Measurements from ENCODE around the gene UBE3C. TPM values are rescaled to one million over a fixed set of nuclear protein-coding genes. Genes with fewer than 3 reads are reported as not detected.
A peak's percentile ranks its signal among the peaks of the same experiment; 100 is the strongest.

The UBE3C gene
- total and polyA plus RNA-seq, 9 of the 15 experiments (the other 6 are each of a cell fraction or from before 2014, with no cell fraction given), result 9.6 to 91.7 (median 75.4) TPM

DNA sequence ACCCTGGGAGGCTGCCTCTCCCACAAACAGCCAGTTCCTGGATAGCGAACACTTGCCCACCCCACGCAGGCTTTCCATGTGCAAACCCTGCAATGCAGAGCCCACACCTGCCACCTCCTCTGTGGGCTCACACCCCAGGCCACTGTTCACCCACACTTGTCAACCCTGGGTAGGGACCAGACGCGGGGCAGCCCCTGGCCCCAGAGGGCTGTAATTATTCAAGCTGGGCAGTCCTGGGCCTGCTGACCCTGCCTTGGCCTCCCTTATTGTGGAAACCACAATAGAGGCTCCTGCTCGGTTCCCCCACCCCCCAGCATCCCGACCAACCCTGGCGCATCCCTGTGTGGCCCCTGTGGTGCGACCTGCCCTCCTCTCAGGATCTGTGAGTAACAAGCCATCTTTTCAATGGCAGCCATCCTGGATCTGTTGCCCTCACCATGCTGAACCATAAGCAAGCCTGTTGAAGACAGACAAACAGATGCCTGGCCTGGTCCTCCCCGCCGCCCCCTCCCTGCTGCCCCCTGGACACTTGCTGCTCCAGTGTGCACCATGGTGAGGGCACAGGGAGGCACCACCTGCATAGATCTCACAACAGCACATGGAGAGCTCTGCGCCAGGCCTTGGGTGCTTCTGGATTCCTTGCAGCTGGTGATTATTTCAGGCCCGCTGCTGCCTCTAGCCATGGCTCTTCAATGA lies 15.8 kb upstream of the UBE3C start:
- H4K20me1 ChIP-seq (replicated peaks; ENCODE audit: control insufficient read depth, insufficient read depth, low read length), result no peaks in the 10 kb centered on the region
- no peak for FAIRE-seq
- peak in 1 of 4 experiments; percentile 10 for DNase-seq (ENCODE audit: extremely low read depth in 1 of 4, low spot score in 3 of 4)
- no TSS peak for BruUV-seq (replicated peaks)
- no peaks in the 10 kb centered on the region for H3K9me1 ChIP-seq (ENCODE audit: control insufficient read depth, insufficient read depth, low read length)
- no peak for ATAC-seq
- no peak overlapping the region for H3K27ac ChIP-seq (ENCODE audit: extremely low read depth, low read depth, low read length)
- peaks cover 9 to 15% of the 10 kb centered on the region in 2 experiments; a peak in 4 of 5 replicates for H3K4me1 ChIP-seq (replicated peaks in 1 of 2; ENCODE audit: control insufficient read depth in 2 of 2, insufficient read depth in 2 of 2, low read length in 2 of 2)
- no peaks in the 10 kb centered on the region for H3K36me3 ChIP-seq (ENCODE audit: control insufficient read depth, insufficient read depth, low read length)
- CTCF ChIA-PET (ENCODE audit: low intra/inter-chr PET ratio), result no interaction called here
- H2AFZ ChIP-seq (ENCODE audit: low read depth, low read length), result no peak overlapping the region
- H3K27me3 ChIP-seq (ENCODE audit: control insufficient read depth in 2 of 2, insufficient read depth in 2 of 2, low read length in 2 of 2), result peaks cover 2 to 26% of the 10 kb centered on the region in 2 experiments; a peak in 2 of 5 replicates
- intact Hi-C loops (cut with micrococcal nuclease) (no loop called here), in situ Hi-C loops (cut with MboI) (no loop called here)
- POLR2A ChIA-PET, result interaction anchor here (1.6 kb wide), 1 partner anchor 14 kb away, joined by 7 read pairs; no protein-coding TSS in a partner anchor
- TF ChIP-seq, protein P1, sequence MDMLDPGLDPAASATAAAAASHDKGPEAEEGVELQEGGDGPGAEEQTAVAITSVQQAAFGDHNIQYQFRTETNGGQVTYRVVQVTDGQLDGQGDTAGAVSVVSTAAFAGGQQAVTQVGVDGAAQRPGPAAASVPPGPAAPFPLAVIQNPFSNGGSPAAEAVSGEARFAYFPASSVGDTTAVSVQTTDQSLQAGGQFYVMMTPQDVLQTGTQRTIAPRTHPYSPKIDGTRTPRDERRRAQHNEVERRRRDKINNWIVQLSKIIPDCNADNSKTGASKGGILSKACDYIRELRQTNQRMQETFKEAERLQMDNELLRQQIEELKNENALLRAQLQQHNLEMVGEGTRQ (CRISPR knock-in tag; IDR thresholded peaks at IDR 0.05), result no peak
- TF ChIP-seq CHD1 (IDR thresholded peaks at IDR 0.05; ENCODE audit: low read length) (no peak), TCF7L2 (IDR thresholded peaks at IDR 0.05; ENCODE audit: low read depth, low read length) (no peak), TRIM24 (IDR thresholded peaks at IDR 0.05) (no peak), TEAD2 (tag; IDR thresholded peaks at IDR 0.05) (no peak), TARDBP (IDR thresholded peaks at IDR 0.05) (no peak), HIVEP1 (CRISPR knock-in tag; IDR thresholded peaks at IDR 0.05) (no peak)
- no peaks in the 10 kb centered on the region for H3K79me2 ChIP-seq (ENCODE audit: control insufficient read depth, insufficient read depth, low read length)
- 33% methylated on average over 12 of the region's 12 CpGs for WGBS (ENCODE audit: insufficient coverage, low coverage, missing lambda C conversion rate)
- no peak overlapping the region for H3K9ac ChIP-seq (ENCODE audit: insufficient read depth in 1 of 2, low read depth in 2 of 2, low read length in 2 of 2)
- no peak overlapping the region for H3K4me2 ChIP-seq (ENCODE audit: insufficient read depth, low read length)
- no peak overlapping the region for H3K4me3 ChIP-seq
- 0 out of 2 replicates have a peak, but pooled peaks cover 2% of the 10 kb centered on the region for H3K9me3 ChIP-seq (replicated peaks; ENCODE audit: control insufficient read depth, insufficient read depth, low read depth, low read length)

Data from K562 (cell line).